GM10248 (cell line): Measurements from ENCODE around the gene TMEM18.

ENCODE experiments used
- CTCF ChIA-PET: fragments of 300-600 bp; sonication (Branson Sonifier 250); formaldehyde crosslinking; extraction: SDS; loops from one replicate; lab custom pipeline; 2021; ENCODE audit warnings: antibody characterized with exemption; lab: Yijun Ruan, JAX
- POLR2A ChIA-PET: fragments of 350-650 bp; sonication (Branson Sonifier 250); formaldehyde crosslinking; extraction: SDS; loops from one replicate; lab custom pipeline; 2020; ENCODE audit warnings: antibody characterized with exemption; lab: Yijun Ruan, JAX
- DNase-seq: peaks from one replicate; pipeline ENCODE4 v3.0.0; 2012; ENCODE audit errors: extremely low spot score
- CTCF ChIP-seq: IDR thresholded peaks from 2 replicates; pipeline ENCODE4 v1.5.1; 2012; ENCODE audit warnings: mild to moderate bottlenecking, low read depth; ENCODE audit errors: extremely low read depth, missing control alignments, control extremely low read depth

The TMEM18 gene

GRCh38 chr2:696463-696862 lies 19.3 kb upstream of the TMEM18 start:
- POLR2A ChIA-PET: no interaction called here
- CTCF ChIA-PET: no interaction called here
- DNase-seq: peak; percentile 45
- no peak for TF ChIP-seq CTCF

- DNase-seq: no peak
- no peak for TF ChIP-seq CTCF
- ChIA-PET POLR2A (interaction anchor here (0.6 kb wide), 1 partner anchor 17 kb away, joined by 6 read pairs; no protein-coding TSS in a partner anchor), CTCF (interaction anchor here (1.0 to 1.4 kb wide), 3 partner anchors 13 to 19 kb away, joined by 3 to 4 read pairs (median 3); no protein-coding TSS in a partner anchor)
These were observed 17.8 kb upstream of the TMEM18 start for GRCh38 chr2:694906-695510.

- ChIA-PET CTCF (interaction anchor here (1.0 to 1.6 kb wide), 3 partner anchors 18 to 21 kb away, joined by 3 to 4 read pairs (median 3); no protein-coding TSS in a partner anchor), POLR2A (no interaction called here)
- DNase-seq: no peak
- no peak for TF ChIP-seq CTCF
These were observed 17.0 kb upstream of the TMEM18 start for GRCh38 chr2:694174-694573.

GRCh38 chr2:693606-694005 lies 16.4 kb upstream of the TMEM18 start:
- DNase-seq: no peak
- TF ChIP-seq CTCF: no peak
- ChIA-PET CTCF (interaction anchor here (1.6 kb wide), 1 partner anchor 21 kb away, joined by 4 read pairs; no protein-coding TSS in a partner anchor), POLR2A (no interaction called here)

- CTCF ChIA-PET: interaction anchor here (1.3 to 1.6 kb wide), 2 partner anchors 10 to 22 kb away, joined by 3 to 4 read pairs; no protein-coding TSS in a partner anchor
- TF ChIP-seq CTCF: no peak
- DNase-seq: no peak
- POLR2A ChIA-PET: no interaction called here
These were observed 15.6 kb upstream of the TMEM18 start for GRCh38 chr2:692767-693166.

GRCh38 chr2:691821-692761 lies 14.9 kb upstream of the TMEM18 start:
- no peak for DNase-seq
- ChIA-PET POLR2A (no interaction called here), CTCF (interaction anchor here (1.3 to 1.6 kb wide), 2 partner anchors 9 to 23 kb away, joined by 3 to 4 read pairs; no protein-coding TSS in a partner anchor)
- TF ChIP-seq CTCF: no peak
